GM18505 (cell line): Measurements from ENCODE around the gene SUMF2.
"Not testable (repeated sequence)": the region's sequence is repeated elsewhere in the genome, so short reads cannot be mapped to it uniquely, and the experiment has no call there.

Experiments used
- ATAC-seq: cut with Tn5 transposase; IDR thresholded peaks from one replicate; pipeline ENCODE4 v1.9.1; 2021; ENCODE audit not compliant: unreplicated experiment
- POLR2A ChIP-seq: IDR thresholded peaks from 4 replicates; pipeline ENCODE4 v1.6.1; 2011; ENCODE audit warnings: borderline replicate concordance; ENCODE audit not compliant: insufficient read depth, insufficient read length; ENCODE audit errors: extremely low read depth

Gene SUMF2

DNA sequence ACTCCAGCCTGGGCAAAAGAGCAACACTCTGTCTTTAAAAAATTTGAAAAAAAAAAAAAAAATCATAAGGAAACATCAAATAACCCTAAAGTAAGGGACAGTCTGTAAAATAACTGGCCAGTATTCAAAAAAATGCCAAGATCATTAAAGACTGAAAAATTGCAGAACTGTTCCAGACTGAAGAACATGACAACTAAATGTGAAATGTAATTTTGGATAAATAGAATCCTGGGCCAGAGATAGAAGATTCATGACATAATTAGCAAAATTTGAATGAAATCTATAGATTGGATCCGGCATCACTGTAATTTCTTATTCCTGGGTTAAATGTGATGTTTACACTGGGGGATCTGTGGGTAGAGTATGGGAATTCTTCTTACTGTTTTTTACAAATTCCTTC lies 15.8 kb upstream of the SUMF2 start:
- ATAC-seq: no peak
- no peak for TF ChIP-seq POLR2A

DNA sequence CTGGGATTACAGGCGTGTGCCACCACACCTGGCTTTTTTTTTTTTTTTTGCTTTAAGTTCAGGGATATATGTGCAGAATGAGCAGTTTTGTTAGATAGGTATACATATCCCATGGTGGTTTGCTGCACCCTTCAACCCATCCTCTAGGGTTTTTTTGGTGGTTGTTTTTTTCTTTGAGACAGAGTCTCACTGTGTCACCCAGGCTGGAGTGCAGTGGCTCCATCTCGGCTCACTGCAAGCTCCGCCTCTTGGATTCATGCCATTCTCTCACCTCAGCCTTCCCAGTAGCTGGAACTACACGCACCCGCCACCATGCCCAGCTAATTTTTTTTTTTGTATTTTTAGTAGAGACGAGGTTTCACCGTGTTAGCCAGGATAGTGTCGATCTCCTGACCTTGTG lies 15.3 kb upstream of the SUMF2 start:
- not testable (repeated sequence) for ATAC-seq

- ATAC-seq: no peak
- TF ChIP-seq POLR2A: no peak
These were observed 13.1 kb upstream of the SUMF2 start for GRCh38 chr7:56051053-56051338.

- ATAC-seq: peak; percentile 90
- peak; percentile 89 for TF ChIP-seq POLR2A
These were observed 12.5 kb upstream of the SUMF2 start, which contains the start of the genes CCT6A and PSPH for GRCh38 chr7:56051339-56052191. CCT6A (plus strand) TSS chr7:56051765; CDS start chr7:56051849, 84 bp downstream. PSPH (minus strand) TSS chr7:56051444; CDS start chr7:56021212, 30,232 bp downstream.

- no peak for TF ChIP-seq POLR2A
- ATAC-seq: no peak
These were observed 10.7 kb upstream of the SUMF2 start for GRCh38 chr7:56053379-56053778.

DNA sequence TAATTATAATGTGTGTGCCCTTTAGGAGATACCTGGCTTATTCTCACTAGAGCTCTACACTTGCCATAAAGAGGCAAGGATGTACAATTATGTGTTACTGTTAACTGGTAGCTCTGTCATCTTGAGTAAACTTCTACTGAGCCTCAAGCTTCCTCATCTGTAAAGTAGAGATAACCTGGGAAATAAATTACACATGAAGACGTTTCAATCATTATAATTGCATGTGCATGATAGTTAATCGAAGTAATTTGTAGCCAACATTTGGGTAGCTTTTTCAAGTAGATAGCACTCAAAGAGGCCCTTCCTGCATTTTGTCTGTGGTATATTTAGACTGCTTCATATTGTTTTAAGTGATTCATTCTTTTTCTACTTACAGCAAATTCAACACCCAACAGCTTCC lies 10.1 kb upstream of the SUMF2 start:
- no peak for TF ChIP-seq POLR2A
- no peak for ATAC-seq

GRCh38 chr7:56062382-56062781 lies 1.7 kb upstream of the SUMF2 start:
- TF ChIP-seq POLR2A: no peak
- no peak for ATAC-seq

GRCh38 chr7:56063500-56063881 lies 595 bp upstream of the SUMF2 start:
- no peak for ATAC-seq
- TF ChIP-seq POLR2A: no peak

GRCh38 chr7:56066376-56066775 lies 2.3 kb downstream of the SUMF2 start:
- ATAC-seq: not testable (repeated sequence)

DNA sequence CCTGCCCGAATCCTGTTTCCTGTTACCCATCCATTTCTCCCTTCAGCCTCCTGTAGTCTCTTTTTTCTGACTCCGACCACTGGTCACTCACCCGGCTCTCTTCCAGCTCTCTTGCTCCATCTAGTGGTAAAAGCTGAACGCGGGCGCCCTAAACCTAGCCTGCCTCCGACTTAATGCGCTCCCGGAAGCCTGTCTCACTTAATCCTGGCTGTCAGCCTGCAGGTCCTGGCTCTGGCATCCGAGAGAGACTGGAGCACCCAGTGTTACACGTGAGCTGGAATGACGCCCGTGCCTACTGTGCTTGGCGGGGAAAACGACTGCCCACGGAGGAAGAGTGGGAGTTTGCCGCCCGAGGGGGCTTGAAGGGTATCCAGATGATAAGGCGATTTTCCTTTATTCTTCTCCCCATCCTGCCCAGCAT lies 10.3 kb downstream of the SUMF2 start:
- TF ChIP-seq POLR2A: no peak
- ATAC-seq: peak; percentile 81

- no peak for TF ChIP-seq POLR2A
- ATAC-seq: no peak
These were observed 13.6 kb downstream of the SUMF2 start for GRCh38 chr7:56077681-56078080.

- no peak for TF ChIP-seq POLR2A
- no peak for ATAC-seq
These were observed 14.1 kb downstream of the SUMF2 start for GRCh38 chr7:56078196-56078595.

GRCh38 chr7:56079450-56080185 lies 15.5 kb downstream of the SUMF2 start:
- TF ChIP-seq POLR2A: no peak
- no peak for ATAC-seq

- ATAC-seq: not testable (repeated sequence)
These were observed 16.8 kb downstream of the SUMF2 start for GRCh38 chr7:56080726-56081435.
